ENCODE results near the gene BAIAP2. TPM values are rescaled to one million over a fixed set of nuclear protein-coding genes. Genes with fewer than 3 reads are reported as not detected.
A peak's percentile ranks its signal among the peaks of the same experiment; 100 is the strongest.

Gene BAIAP2
- total RNA-seq, 1 donor from 2014 or later: 37.6 TPM

DNA sequence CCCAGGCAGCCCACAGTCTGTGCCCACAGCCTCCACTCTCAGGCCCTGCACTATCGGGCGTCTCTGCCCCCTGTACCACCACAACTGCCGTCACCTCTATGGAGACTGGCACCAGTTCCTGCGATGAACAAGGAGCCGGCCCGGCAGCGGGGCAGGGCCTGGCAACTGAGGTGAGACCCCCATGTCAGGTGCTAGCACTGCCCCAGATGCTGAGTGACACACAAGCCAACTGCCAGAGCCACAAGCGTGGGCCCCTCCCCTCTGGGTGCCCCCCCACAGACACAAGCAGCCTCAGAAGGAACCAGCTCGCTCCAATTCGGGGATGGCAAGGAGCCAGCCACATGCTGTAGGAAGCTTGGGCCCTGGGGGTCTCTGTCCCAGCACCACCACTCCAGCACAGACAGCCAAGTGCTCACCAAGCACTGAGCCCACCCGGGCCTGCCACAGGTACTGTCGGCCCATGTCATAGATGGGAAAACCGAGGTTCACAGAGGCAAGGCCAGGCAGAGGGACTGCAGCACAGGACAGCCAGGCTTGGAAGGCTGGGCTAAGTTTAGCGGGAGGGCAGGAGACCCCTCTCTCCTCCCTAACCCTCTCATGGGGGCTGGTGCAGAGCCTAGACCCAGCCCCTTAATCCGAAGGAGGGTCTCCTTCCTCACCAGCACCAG is 128.9 kb downstream of the BAIAP2 start:
- TF ChIP-seq, protein P1, sequence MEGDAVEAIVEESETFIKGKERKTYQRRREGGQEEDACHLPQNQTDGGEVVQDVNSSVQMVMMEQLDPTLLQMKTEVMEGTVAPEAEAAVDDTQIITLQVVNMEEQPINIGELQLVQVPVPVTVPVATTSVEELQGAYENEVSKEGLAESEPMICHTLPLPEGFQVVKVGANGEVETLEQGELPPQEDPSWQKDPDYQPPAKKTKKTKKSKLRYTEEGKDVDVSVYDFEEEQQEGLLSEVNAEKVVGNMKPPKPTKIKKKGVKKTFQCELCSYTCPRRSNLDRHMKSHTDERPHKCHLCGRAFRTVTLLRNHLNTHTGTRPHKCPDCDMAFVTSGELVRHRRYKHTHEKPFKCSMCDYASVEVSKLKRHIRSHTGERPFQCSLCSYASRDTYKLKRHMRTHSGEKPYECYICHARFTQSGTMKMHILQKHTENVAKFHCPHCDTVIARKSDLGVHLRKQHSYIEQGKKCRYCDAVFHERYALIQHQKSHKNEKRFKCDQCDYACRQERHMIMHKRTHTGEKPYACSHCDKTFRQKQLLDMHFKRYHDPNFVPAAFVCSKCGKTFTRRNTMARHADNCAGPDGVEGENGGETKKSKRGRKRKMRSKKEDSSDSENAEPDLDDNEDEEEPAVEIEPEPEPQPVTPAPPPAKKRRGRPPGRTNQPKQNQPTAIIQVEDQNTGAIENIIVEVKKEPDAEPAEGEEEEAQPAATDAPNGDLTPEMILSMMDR (IDR thresholded peaks at IDR 0.05; ENCODE audit: unreplicated experiment): no peak
- Mint-ChIP-seq H3K9me3 (ENCODE audit: low read depth) (no peaks in the 10 kb centered on the region), H3K27ac (no peak overlapping the region), H3K27me3 (no peaks in the 10 kb centered on the region), H3K4me3 (ENCODE audit: low read depth) (peak overlapping the region; percentile 45), H3K36me3 (ENCODE audit: insufficient read depth) (no peaks in the 10 kb centered on the region), H3K4me1 (ENCODE audit: low read depth) (peaks cover 3% of the 10 kb centered on the region)
- DNase-seq (ENCODE audit: low spot score, unreplicated experiment): no peak

DNA sequence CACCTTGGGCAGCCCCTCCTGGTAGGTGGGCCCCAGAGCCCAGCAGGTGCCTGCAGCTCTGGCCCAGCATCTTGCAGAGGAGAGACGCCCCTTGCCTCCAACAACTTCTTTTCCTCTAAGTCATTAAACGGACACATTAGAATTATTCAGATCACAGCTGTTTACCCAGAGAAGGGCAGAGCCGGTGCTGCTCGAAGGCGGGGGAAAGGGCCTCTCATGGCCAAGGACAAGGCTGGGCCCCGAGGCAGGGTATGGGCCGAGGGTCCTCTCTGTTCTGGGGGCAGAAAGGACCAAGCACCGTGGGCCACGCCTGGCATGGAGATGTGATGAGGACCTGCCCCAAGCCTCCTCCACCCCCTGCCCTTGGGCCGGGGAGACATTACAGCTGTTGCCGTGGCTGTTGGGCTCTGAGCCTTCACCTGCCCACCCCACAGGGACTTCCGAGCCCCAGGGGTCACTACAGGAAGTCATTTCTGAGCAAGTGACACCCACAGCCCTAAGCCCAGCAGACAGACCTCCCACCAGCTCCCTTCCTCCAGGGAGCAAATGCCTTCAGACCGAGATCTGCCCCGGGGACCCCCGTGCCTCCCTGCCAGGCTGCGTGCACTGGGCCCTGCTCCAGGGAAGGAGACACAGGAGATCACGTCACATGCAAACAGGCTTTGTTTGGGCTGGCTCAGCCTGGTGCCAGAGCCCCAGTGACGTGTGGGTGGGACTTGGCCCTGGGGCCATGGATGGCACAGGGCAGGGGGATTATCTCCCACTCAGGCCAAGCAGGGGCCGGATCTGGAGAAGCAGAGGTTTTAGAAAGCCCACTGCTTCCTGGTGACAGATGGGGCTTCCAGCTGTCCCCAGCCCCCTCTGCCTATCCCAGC is 129.7 kb downstream of the BAIAP2 start:
- TF ChIP-seq, protein P1 (IDR thresholded peaks at IDR 0.05; ENCODE audit: unreplicated experiment): no peak
- no peaks in the 10 kb centered on the region for H3K36me3 Mint-ChIP-seq (ENCODE audit: insufficient read depth)
- no peaks in the 10 kb centered on the region for H3K9me3 Mint-ChIP-seq (ENCODE audit: low read depth)
- H3K27ac Mint-ChIP-seq: peak overlapping the region; percentile 37
- H3K4me1 Mint-ChIP-seq (ENCODE audit: low read depth): peaks cover 3% of the 10 kb centered on the region
- H3K27me3 Mint-ChIP-seq: no peaks in the 10 kb centered on the region
- DNase-seq (ENCODE audit: low spot score, unreplicated experiment): no peak
- H3K4me3 Mint-ChIP-seq (ENCODE audit: low read depth): peak overlapping the region; percentile 45

DNA sequence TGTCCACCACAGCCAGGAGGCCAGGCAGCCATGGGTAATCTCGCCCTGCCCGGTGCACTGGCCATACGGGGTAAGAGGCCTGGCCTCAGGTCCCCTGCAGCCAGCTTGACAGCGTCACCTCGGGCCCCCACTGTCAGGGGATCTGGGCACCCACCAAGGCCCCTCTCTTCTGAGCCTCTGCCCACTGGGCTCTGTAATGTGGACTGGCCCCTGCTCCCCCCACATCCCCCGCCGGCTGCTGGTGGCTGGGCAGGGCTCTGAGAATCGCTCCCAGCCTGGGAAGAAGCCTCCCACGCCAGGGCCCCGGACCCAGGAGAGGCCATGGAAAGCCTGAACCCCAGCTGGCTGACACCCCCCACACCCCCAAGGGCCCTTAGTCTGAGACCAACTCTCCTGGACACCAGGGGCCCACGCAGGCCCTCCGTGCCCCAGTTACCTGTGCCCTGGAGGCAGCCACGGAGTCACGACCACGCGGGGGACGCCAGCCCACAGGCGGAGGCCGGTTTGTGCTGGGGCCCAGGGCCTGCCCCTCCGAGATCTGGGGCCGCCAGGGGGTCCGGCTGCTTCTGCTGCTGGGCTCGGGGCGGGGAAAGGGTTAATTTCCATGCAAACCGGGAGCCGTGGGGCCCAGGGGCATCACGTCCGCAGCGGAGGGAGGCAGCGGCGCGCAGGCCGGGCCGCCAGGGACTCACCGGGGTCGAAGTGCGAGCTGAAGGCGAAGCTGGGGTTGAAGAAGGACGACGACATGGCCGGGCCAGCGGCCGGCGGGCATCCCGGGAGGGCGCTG is 130.5 kb downstream of the BAIAP2 start, which contains the start of gene PVALEF:
PVALEF (plus strand) TSS at position 262 of the 787 bp plus-strand sequence. CDS start 15,720 bp downstream, outside the sequence.
- TF ChIP-seq, protein P1 (IDR thresholded peaks at IDR 0.05; ENCODE audit: unreplicated experiment): peak; percentile 21
- Mint-ChIP-seq H3K9me3 (ENCODE audit: low read depth) (no peaks in the 10 kb centered on the region), H3K4me1 (ENCODE audit: low read depth) (peaks cover 3% of the 10 kb centered on the region), H3K36me3 (ENCODE audit: insufficient read depth) (no peaks in the 10 kb centered on the region), H3K27me3 (no peaks in the 10 kb centered on the region), H3K4me3 (ENCODE audit: low read depth) (peak within 1 kb of the TSS; percentile 70), H3K27ac (peak within 1 kb of the TSS; percentile 37)
- peak; percentile 48 for DNase-seq (ENCODE audit: low spot score, unreplicated experiment)

DNA sequence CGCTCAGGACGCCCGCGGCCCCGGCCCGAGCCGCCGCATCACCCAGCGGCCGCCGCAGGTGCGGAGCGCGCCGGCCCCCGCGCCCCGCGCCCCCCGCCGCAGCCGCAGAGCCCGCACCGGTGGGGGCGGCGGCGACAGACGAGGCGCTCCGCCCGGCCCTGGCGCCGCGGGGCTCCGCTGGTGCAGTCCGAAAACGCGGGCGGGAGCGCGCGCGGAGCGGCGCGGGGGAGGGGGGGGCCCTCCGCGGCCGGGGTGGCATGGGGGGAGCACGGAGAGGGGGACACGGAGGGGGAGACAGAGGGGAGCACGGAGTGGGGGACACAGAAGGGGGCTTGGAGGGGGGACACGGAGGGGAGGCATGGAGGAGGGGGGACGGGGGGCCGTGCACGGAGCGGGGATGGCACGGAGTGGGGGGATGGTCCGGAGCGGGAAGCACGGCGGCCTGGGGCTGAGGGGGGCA is 131.1 kb downstream of the BAIAP2 start, which contains the start of gene AATK:
AATK (minus strand) TSS at position 189 of the 460 bp plus-strand sequence. CDS start 229 bp downstream, outside the sequence.
- TF ChIP-seq, protein P1 (IDR thresholded peaks at IDR 0.05; ENCODE audit: unreplicated experiment): no peak
- Mint-ChIP-seq H3K4me1 (ENCODE audit: low read depth) (peaks cover 3% of the 10 kb centered on the region), H3K36me3 (ENCODE audit: insufficient read depth) (no peaks in the 10 kb centered on the region), H3K4me3 (ENCODE audit: low read depth) (peak within 1 kb of the TSS; percentile 70), H3K27ac (no peak within 1 kb of the TSS), H3K9me3 (ENCODE audit: low read depth) (no peaks in the 10 kb centered on the region), H3K27me3 (no peaks in the 10 kb centered on the region)
- DNase-seq (ENCODE audit: low spot score, unreplicated experiment): no peak

Small RNA genes lying within 50 kb of the gene (microRNA-seq; reads per million reads assigned to microRNA genes)
- gene MIR1250 (ENCODE audit: borderline number of aligned reads, unreplicated experiment) (7.8 reads per million, percentile 11 among the genes with 10 or more reads in this experiment), gene MIR3065 (ENCODE audit: borderline number of aligned reads, unreplicated experiment) (not detected), gene MIR338 (ENCODE audit: borderline number of aligned reads, unreplicated experiment) (not detected), gene MIR657 (ENCODE audit: borderline number of aligned reads, unreplicated experiment) (not detected)

Other genes starting within 250 kb of the BAIAP2 start
- 26.1 and 27.8 TPM in 2 replicates for gene CHMP6, start 43.3 kb upstream of the BAIAP2 start, total RNA-seq
- 0.31 TPM in 1 of 2 replicates, not detected in the other for gene PVALEF, start 130.4 kb downstream of the BAIAP2 start, total RNA-seq
- gene AATK, start 131.1 kb downstream of the BAIAP2 start, total RNA-seq: 12.2 and 12.9 TPM in 2 replicates
- gene CEP131, start 187.8 kb downstream of the BAIAP2 start, total RNA-seq: 33.2 and 35.0 TPM in 2 replicates
- 57.4 and 63.2 TPM in 2 replicates for gene TEPSIN, start 203.9 kb downstream of the BAIAP2 start, total RNA-seq
- gene NDUFAF8, start 204.2 kb downstream of the BAIAP2 start, total RNA-seq: 39.7 and 43.6 TPM in 2 replicates

Measured in progenitor cell of endocrine pancreas (in vitro differentiated cells).